ENCODE measurements around the gene SDK2. TPM values are rescaled to one million over a fixed set of nuclear protein-coding genes. Genes with fewer than 3 reads are reported as not detected.

SDK2 gene
- total and polyA plus RNA-seq, 2 donors from 2014 or later: 0.37 to 2.4 TPM

GRCh38 chr17:73354423-73355284 is 289.6 kb downstream of the SDK2 start:
- H3K9ac ChIP-seq (ENCODE audit: low read length in 3 of 3): no peak overlapping the region
- FAIRE-seq (no peak), DNase-seq (peak in 2 of 5 donors; percentile 46 to 66)
- H3K27ac ChIP-seq (ENCODE audit: low read depth in 2 of 2, low read length in 2 of 2): no peak overlapping the region
- no peaks in the 10 kb centered on the region for H3K4me1 ChIP-seq (ENCODE audit: control insufficient read depth in 2 of 3, insufficient read depth in 2 of 3, low read depth in 1 of 3, low read length in 3 of 3)
- no peaks in the 10 kb centered on the region for H3K9me3 ChIP-seq (ENCODE audit: control insufficient read depth in 2 of 3, insufficient read depth in 1 of 3, low read length in 3 of 3)
- H3K36me3 ChIP-seq (ENCODE audit: control insufficient read depth in 2 of 3, insufficient read depth in 3 of 3, low read length in 3 of 3): no peaks in the 10 kb centered on the region
- intact Hi-C loops (cut with DNase I): no loop called here
- no peaks in the 10 kb centered on the region for H3K27me3 ChIP-seq (ENCODE audit: control insufficient read depth, insufficient read depth, low read length)
- H3K4me3 ChIP-seq (ENCODE audit: low read length in 3 of 3): no peak overlapping the region
- no peak for TF ChIP-seq CTCF (IDR thresholded peaks at IDR 0.05; ENCODE audit: borderline replicate concordance, extremely low read depth, insufficient read depth)

GRCh38 chr17:73352261-73352660 is 292.0 kb downstream of the SDK2 start:
- FAIRE-seq (no peak), DNase-seq (no peak)
- Histone ChIP-seq H3K4me3 (ENCODE audit: low read length in 3 of 3) (no peak overlapping the region), H3K27ac (ENCODE audit: low read depth in 2 of 2, low read length in 2 of 2) (no peak overlapping the region), H3K36me3 (ENCODE audit: control insufficient read depth in 2 of 3, insufficient read depth in 3 of 3, low read length in 3 of 3) (no peaks in the 10 kb centered on the region), H3K9me3 (ENCODE audit: control insufficient read depth in 2 of 3, insufficient read depth in 1 of 3, low read length in 3 of 3) (no peaks in the 10 kb centered on the region), H3K9ac (ENCODE audit: low read length in 3 of 3) (no peak overlapping the region), H3K27me3 (ENCODE audit: control insufficient read depth, insufficient read depth, low read length) (no peaks in the 10 kb centered on the region), H3K4me1 (ENCODE audit: control insufficient read depth in 2 of 3, insufficient read depth in 2 of 3, low read depth in 1 of 3, low read length in 3 of 3) (no peaks in the 10 kb centered on the region)
- intact Hi-C loops (cut with DNase I): no loop called here
- TF ChIP-seq CTCF (IDR thresholded peaks at IDR 0.05; ENCODE audit: borderline replicate concordance, extremely low read depth, insufficient read depth): no peak

GRCh38 chr17:73351764-73352163 is 292.5 kb downstream of the SDK2 start:
- H3K27me3 ChIP-seq (ENCODE audit: control insufficient read depth, insufficient read depth, low read length): no peaks in the 10 kb centered on the region
- FAIRE-seq: no peak

More at GRCh38 chr17:73351764-73352163, 292.5 kb downstream of the SDK2 start:
- no peak for DNase-seq
- Histone ChIP-seq H3K9ac (ENCODE audit: low read length in 3 of 3) (no peak overlapping the region), H3K9me3 (ENCODE audit: control insufficient read depth in 2 of 3, insufficient read depth in 1 of 3, low read length in 3 of 3) (no peaks in the 10 kb centered on the region), H3K36me3 (ENCODE audit: control insufficient read depth in 2 of 3, insufficient read depth in 3 of 3, low read length in 3 of 3) (no peaks in the 10 kb centered on the region), H3K27ac (ENCODE audit: low read depth in 2 of 2, low read length in 2 of 2) (no peak overlapping the region), H3K4me3 (ENCODE audit: low read length in 3 of 3) (no peak overlapping the region), H3K4me1 (ENCODE audit: control insufficient read depth in 2 of 3, insufficient read depth in 2 of 3, low read depth in 1 of 3, low read length in 3 of 3) (no peaks in the 10 kb centered on the region)
- intact Hi-C loops (cut with DNase I): no loop called here
- no peak for TF ChIP-seq CTCF (IDR thresholded peaks at IDR 0.05; ENCODE audit: borderline replicate concordance, extremely low read depth, insufficient read depth)

Data from kidney (tissue), 14 donors.